GM19328 (cell line): ENCODE results near the gene OR2F2.
A peak's percentile ranks its signal among the peaks of the same experiment; 100 is the strongest.

Source experiments
- ATAC-seq: cut with Tn5 transposase; IDR thresholded peaks from one replicate; pipeline ENCODE4 v1.9.1; 2021; ENCODE audit warnings: mild to moderate bottlenecking, moderate library complexity; ENCODE audit not compliant: unreplicated experiment

Gene OR2F2

GRCh38 chr7:143934526-143935325 lies at the start of gene OR2F2:
TSS of gene OR2F2 (plus strand) at chr7:143935233. CDS start at chr7:143935233, 0 bp downstream.
- no peak for ATAC-seq

- ATAC-seq = no peak
Observed at GRCh38 chr7:143885951-143886350, 49.1 kb upstream of the OR2F2 start.

GRCh38 chr7:143886826-143887477 lies 48.1 kb upstream of the OR2F2 start:
- no peak for ATAC-seq

GRCh38 chr7:143889068-143889467 lies 46.0 kb upstream of the OR2F2 start:
- ATAC-seq = no peak

- no peak for ATAC-seq
Observed at GRCh38 chr7:143890558-143890957, 44.5 kb upstream of the OR2F2 start.

GRCh38 chr7:143891457-143891856 lies 43.6 kb upstream of the OR2F2 start:
- no peak for ATAC-seq

GRCh38 chr7:143892527-143893300 lies 42.3 kb upstream of the OR2F2 start:
- peak; percentile 100 for ATAC-seq

- no peak for ATAC-seq
Observed at GRCh38 chr7:143896667-143897066, 38.4 kb upstream of the OR2F2 start.

- ATAC-seq = no peak
Observed at GRCh38 chr7:143898810-143899209, 36.2 kb upstream of the OR2F2 start.

GRCh38 chr7:143900230-143900766 lies 34.7 kb upstream of the OR2F2 start:
- no peak for ATAC-seq

GRCh38 chr7:143901332-143901667 lies 33.7 kb upstream of the OR2F2 start:
- no peak for ATAC-seq

- ATAC-seq = peak; percentile 95
Observed at GRCh38 chr7:143901668-143902331, 33.2 kb upstream of the OR2F2 start, which contains the start of gene TCAF1. TSS of gene TCAF1 (minus strand) at chr7:143902176. CDS start at chr7:143876608, 25,568 bp downstream.

- no peak for ATAC-seq
Observed at GRCh38 chr7:143902332-143902899, 32.6 kb upstream of the OR2F2 start.

GRCh38 chr7:143905509-143905908 lies 29.5 kb upstream of the OR2F2 start:
- no peak for ATAC-seq

- ATAC-seq = no peak
Observed at GRCh38 chr7:143906151-143906550, 28.9 kb upstream of the OR2F2 start.

- ATAC-seq = no peak
Observed at GRCh38 chr7:143906895-143907294, 28.1 kb upstream of the OR2F2 start.

GRCh38 chr7:143908120-143908519 lies 26.9 kb upstream of the OR2F2 start:
- ATAC-seq = no peak

- no peak for ATAC-seq
Observed at GRCh38 chr7:143909863-143910262, 25.2 kb upstream of the OR2F2 start.

- no peak for ATAC-seq
Observed at GRCh38 chr7:143910473-143911248, 24.4 kb upstream of the OR2F2 start.
